Thoracic aorta (tissue), 2 donors: ENCODE data around the gene DPEP2. TPM values are rescaled to one million over a fixed set of nuclear protein-coding genes. Genes with fewer than 3 reads are reported as not detected.
A peak's percentile ranks its signal among the peaks of the same experiment; 100 is the strongest.

Source experiments
- ATAC-seq: fragments of 150-250 bp; one replicate; pipeline ENCODE4 v1.8.0; 2017; ENCODE audit warnings: low read depth; ENCODE audit not compliant: insufficient number of reproducible peaks, low FRiP score
- DNase-seq: peaks from one replicate; pipeline ENCODE4 v3.0.0-alpha.2; 2020; ENCODE audit warnings: low spot score
- H3K27ac ChIP-seq, 2 donors: fragments of 200-600 bp; sonication (generic); 1 replicate in 1 of 2; 2 replicates in 1 of 2; pipeline ENCODE4 v1.5.1; 2016; ENCODE audit warnings: mild to moderate bottlenecking in 2 of 2, moderate library complexity in 2 of 2
- H3K27me3 ChIP-seq: fragments of 200-600 bp; sonication (generic); replicated peaks from 2 replicates; pipeline ENCODE4 v1.6.0; 2016; ENCODE audit warnings: mild to moderate bottlenecking; ENCODE audit not compliant: insufficient read depth
- H3K36me3 ChIP-seq: fragments of 200-600 bp; sonication (generic); one replicate; pipeline ENCODE4 v1.5.1; 2016
- H3K4me1 ChIP-seq, 2 donors: fragments of 200-600 bp; sonication (generic); 1 replicate in 1 of 2; 2 replicates in 1 of 2; pipeline versions ENCODE4 v1.5.1 to v1.6.0; 2016; ENCODE audit warnings: low read depth in 2 of 2, mild to moderate bottlenecking in 1 of 2; ENCODE audit not compliant: control insufficient read depth in 1 of 2
- H3K4me3 ChIP-seq: fragments of 200-600 bp; sonication (generic); 2 replicates; pipeline ENCODE4 v1.5.1; 2016; ENCODE audit warnings: mild to moderate bottlenecking
- H3K9me3 ChIP-seq: fragments of 200-600 bp; sonication (generic); 2 replicates; pipeline ENCODE4 v1.5.1; 2016
- total RNA-seq, 2 donors: library from RNA; depleted of rRNA; stranded (reverse); fragments of >200 nt; gene quantifications; one replicate each; pipeline versions ENCODE4 v1.1.0 to v1.2.3, GENCODE V29; 2016
- TF ChIP-seq, protein P1 (sequence below): fragments of 200-600 bp; sonication (generic); IDR thresholded peaks from one replicate; pipeline ENCODE4 v1.5.1; 2019; ENCODE audit warnings: antibody characterized with exemption

The DPEP2 gene
- total RNA-seq, 2 donors from 2014 or later, result 0.81 to 6.1 TPM

DNA sequence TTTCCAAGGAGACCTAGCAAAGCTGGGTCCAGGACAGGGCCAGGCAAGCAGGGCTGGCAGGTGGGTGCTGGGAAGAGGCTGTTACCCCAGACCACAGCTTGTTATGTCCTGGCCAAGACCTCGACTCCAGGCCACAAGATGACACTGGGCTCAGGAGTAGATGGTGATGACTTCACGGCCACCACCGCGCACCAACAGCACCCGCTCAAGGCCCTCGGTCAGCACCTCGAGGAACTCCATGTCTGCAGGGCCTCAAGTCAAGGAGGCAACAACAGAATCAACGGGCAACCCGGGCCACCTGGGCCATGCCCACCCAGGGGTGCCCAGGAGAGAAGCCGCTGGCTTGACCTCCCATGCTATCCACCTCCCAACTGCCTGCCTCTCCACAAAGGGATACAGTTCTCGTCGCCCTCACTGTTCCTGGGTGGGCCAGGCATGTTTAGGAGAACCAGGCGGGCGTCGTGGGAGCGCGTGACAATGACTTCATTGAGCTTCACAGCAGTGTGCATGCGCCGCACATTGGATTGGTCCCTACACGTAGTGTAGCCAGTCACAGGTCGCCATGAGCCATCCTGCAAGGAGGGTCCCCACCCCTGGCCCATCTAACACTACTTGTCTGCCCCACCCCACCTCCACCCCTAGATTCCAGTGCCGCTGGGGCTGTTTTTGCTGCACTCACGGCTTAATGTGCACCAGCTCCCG lies 54.4 kb downstream of the DPEP2 start:
- no peaks in the 10 kb centered on the region for H3K9me3 ChIP-seq
- TF ChIP-seq, protein P1, sequence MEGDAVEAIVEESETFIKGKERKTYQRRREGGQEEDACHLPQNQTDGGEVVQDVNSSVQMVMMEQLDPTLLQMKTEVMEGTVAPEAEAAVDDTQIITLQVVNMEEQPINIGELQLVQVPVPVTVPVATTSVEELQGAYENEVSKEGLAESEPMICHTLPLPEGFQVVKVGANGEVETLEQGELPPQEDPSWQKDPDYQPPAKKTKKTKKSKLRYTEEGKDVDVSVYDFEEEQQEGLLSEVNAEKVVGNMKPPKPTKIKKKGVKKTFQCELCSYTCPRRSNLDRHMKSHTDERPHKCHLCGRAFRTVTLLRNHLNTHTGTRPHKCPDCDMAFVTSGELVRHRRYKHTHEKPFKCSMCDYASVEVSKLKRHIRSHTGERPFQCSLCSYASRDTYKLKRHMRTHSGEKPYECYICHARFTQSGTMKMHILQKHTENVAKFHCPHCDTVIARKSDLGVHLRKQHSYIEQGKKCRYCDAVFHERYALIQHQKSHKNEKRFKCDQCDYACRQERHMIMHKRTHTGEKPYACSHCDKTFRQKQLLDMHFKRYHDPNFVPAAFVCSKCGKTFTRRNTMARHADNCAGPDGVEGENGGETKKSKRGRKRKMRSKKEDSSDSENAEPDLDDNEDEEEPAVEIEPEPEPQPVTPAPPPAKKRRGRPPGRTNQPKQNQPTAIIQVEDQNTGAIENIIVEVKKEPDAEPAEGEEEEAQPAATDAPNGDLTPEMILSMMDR, result no peak
- peak overlapping the region; percentile 7 for H3K4me3 ChIP-seq
- DNase-seq, result no peak
- ATAC-seq, result no peak
- peaks cover 12 to 20% of the 10 kb centered on the region in 2 donors for H3K4me1 ChIP-seq
- H3K27me3 ChIP-seq, result no peaks in the 10 kb centered on the region
- peak overlapping the region; percentile 84 to 90 for H3K27ac ChIP-seq
- peaks cover 76% of the 10 kb centered on the region for H3K36me3 ChIP-seq

- H3K4me3 ChIP-seq, result peak within 1 kb of the TSS; percentile 24
- TF ChIP-seq, protein P1, result no peak
- H3K4me1 ChIP-seq, result peaks cover 12 to 20% of the 10 kb centered on the region in 2 donors
- no peaks in the 10 kb centered on the region for H3K9me3 ChIP-seq
- H3K27me3 ChIP-seq, result no peaks in the 10 kb centered on the region
- ATAC-seq (peak; percentile 56), DNase-seq (no peak)
- peaks cover 71% of the 10 kb centered on the region for H3K36me3 ChIP-seq
- peak within 1 kb of the TSS; percentile 84 to 90 for H3K27ac ChIP-seq
Observed at GRCh38 chr16:67943619-67944504, 55.4 kb downstream of the DPEP2 start, which contains the start of gene LCAT. Gene LCAT, minus strand, starts transcription at chr16:67944120. Its CDS starts 19 bp downstream, at chr16:67944101.

DNA sequence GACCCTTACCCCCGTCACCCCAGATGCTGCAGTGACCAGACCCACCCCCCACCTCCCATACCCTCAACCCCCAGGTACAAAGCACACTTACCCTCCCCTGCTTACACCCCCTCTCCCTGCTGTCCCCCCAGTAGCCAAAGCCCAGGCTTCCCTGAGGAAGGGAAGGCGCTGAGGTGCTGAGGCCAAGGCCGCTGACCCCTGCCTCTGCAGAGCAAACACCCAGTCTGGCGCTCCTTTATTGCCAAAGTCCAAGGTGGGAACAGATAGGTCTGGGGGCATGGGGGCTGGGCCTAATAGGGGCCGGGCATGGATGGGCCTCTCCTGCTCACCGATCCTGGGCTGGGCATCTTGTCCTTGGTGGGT lies 56.0 kb downstream of the DPEP2 start:
- no peak for DNase-seq
- peaks cover 12 to 20% of the 10 kb centered on the region in 2 donors for H3K4me1 ChIP-seq
- H3K27me3 ChIP-seq, result no peaks in the 10 kb centered on the region
- no peak overlapping the region for H3K4me3 ChIP-seq
- H3K27ac ChIP-seq, result peak overlapping the region; percentile 84 to 90
- TF ChIP-seq, protein P1, result no peak
- peaks cover 65% of the 10 kb centered on the region for H3K36me3 ChIP-seq
- no peaks in the 10 kb centered on the region for H3K9me3 ChIP-seq
- no peak for ATAC-seq

GRCh38 chr16:67942510-67943255 lies 56.6 kb downstream of the DPEP2 start:
- H3K27me3 ChIP-seq, result no peaks in the 10 kb centered on the region
- H3K9me3 ChIP-seq, result no peaks in the 10 kb centered on the region
- no peak overlapping the region for H3K4me3 ChIP-seq
- DNase-seq (no peak), ATAC-seq (no peak)
- H3K4me1 ChIP-seq, result peaks cover 12 to 20% of the 10 kb centered on the region in 2 donors
- H3K36me3 ChIP-seq, result peaks cover 59% of the 10 kb centered on the region
- TF ChIP-seq, protein P1, result no peak
- peak overlapping the region; percentile 84 to 90 for H3K27ac ChIP-seq

GRCh38 chr16:67942200-67942509 lies 57.1 kb downstream of the DPEP2 start:
- peaks cover 54% of the 10 kb centered on the region for H3K36me3 ChIP-seq

More at GRCh38 chr16:67942200-67942509, 57.1 kb downstream of the DPEP2 start:
- Histone ChIP-seq H3K4me1 (peaks cover 16 to 24% of the 10 kb centered on the region in 2 donors), H3K4me3 (no peak overlapping the region), H3K27me3 (no peaks in the 10 kb centered on the region), H3K27ac (no peak overlapping the region), H3K9me3 (no peaks in the 10 kb centered on the region)
- no peak for DNase-seq
- no peak for ATAC-seq
- TF ChIP-seq, protein P1, result peak; percentile 49
